Type B pancreatic cell (in vitro differentiated cells): ENCODE data around the gene TPST2. TPM values are rescaled to one million over a fixed set of nuclear protein-coding genes. Genes with fewer than 3 reads are reported as not detected.

ENCODE experiments used
- DNase-seq: peaks from one replicate; pipeline ENCODE4 v3.0.0; 2021; ENCODE audit warnings: mixed read lengths; ENCODE audit not compliant: unreplicated experiment; ENCODE audit errors: extremely low spot score
- H3K27ac Mint-ChIP-seq: 2 replicates; pipeline ENCODE4 v1.8.0; 2021; ENCODE audit warnings: mild to moderate bottlenecking, mixed read lengths
- H3K27me3 Mint-ChIP-seq: 2 replicates; pipeline ENCODE4 v1.8.0; 2021; ENCODE audit warnings: mixed read lengths
- H3K36me3 Mint-ChIP-seq: 2 replicates; pipeline ENCODE4 v1.8.0; 2021; ENCODE audit warnings: mixed read lengths
- H3K4me1 Mint-ChIP-seq: one replicate; pipeline ENCODE4 v1.8.0; 2021; ENCODE audit warnings: mixed read lengths; ENCODE audit not compliant: unreplicated experiment
- H3K4me3 Mint-ChIP-seq: 2 replicates; pipeline ENCODE4 v1.8.0; 2021; ENCODE audit warnings: mild to moderate bottlenecking, mixed read lengths
- H3K9me3 Mint-ChIP-seq: 2 replicates; pipeline ENCODE4 v1.8.0; 2021; ENCODE audit warnings: mixed read lengths
- CTCF ChIP-seq: fragments of 200-600 bp; sonication (generic); conservative IDR thresholded peaks from 2 replicates; pipeline ENCODE4 v1.5.0; 2021; ENCODE audit warnings: antibody characterized with exemption, mild to moderate bottlenecking
- total RNA-seq: library from RNA; stranded (reverse); gene quantifications from 2 replicates; pipeline ENCODE4 v1.2.1, GENCODE V29; 2021; ENCODE audit warnings: low replicate concordance

TPST2 gene
- total RNA-seq, 1 donor from 2014 or later = 15.7 TPM

GRCh38 chr22:26570864-26571525 is 18.9 kb downstream of the TPST2 start:
- H3K4me1 Mint-ChIP-seq = peaks cover 21% of the 10 kb centered on the region
- H3K27ac Mint-ChIP-seq = peak overlapping the region; percentile 79
- peak overlapping the region; percentile 16 for H3K4me3 Mint-ChIP-seq
- H3K9me3 Mint-ChIP-seq = no peaks in the 10 kb centered on the region
- no peak for TF ChIP-seq CTCF
- peaks cover 4% of the 10 kb centered on the region for H3K36me3 Mint-ChIP-seq
- H3K27me3 Mint-ChIP-seq = no peaks in the 10 kb centered on the region
- no peak for DNase-seq

- Mint-ChIP-seq H3K4me3 (peak overlapping the region; percentile 44), H3K27ac (peak overlapping the region; percentile 79), H3K4me1 (peaks cover 21% of the 10 kb centered on the region), H3K27me3 (no peaks in the 10 kb centered on the region), H3K36me3 (peaks cover 1% of the 10 kb centered on the region), H3K9me3 (no peaks in the 10 kb centered on the region)
- no peak for TF ChIP-seq CTCF
- no peak for DNase-seq
Observed at GRCh38 chr22:26570115-26570514, 19.8 kb downstream of the TPST2 start.

GRCh38 chr22:26568207-26568706 is 21.7 kb downstream of the TPST2 start:
- H3K4me1 Mint-ChIP-seq = peaks cover 21% of the 10 kb centered on the region
- peak overlapping the region; percentile 77 for H3K4me3 Mint-ChIP-seq
- no peak for DNase-seq
- TF ChIP-seq CTCF = no peak
- H3K9me3 Mint-ChIP-seq = no peaks in the 10 kb centered on the region
- peak overlapping the region; percentile 99 for H3K27ac Mint-ChIP-seq
- H3K36me3 Mint-ChIP-seq = no peaks in the 10 kb centered on the region
- H3K27me3 Mint-ChIP-seq = no peaks in the 10 kb centered on the region

- H3K9me3 Mint-ChIP-seq = no peaks in the 10 kb centered on the region
- peak overlapping the region; percentile 77 for H3K4me3 Mint-ChIP-seq
- no peaks in the 10 kb centered on the region for H3K27me3 Mint-ChIP-seq
- H3K4me1 Mint-ChIP-seq = peaks cover 21% of the 10 kb centered on the region
- no peak for DNase-seq
- no peak for TF ChIP-seq CTCF
- no peaks in the 10 kb centered on the region for H3K36me3 Mint-ChIP-seq
- H3K27ac Mint-ChIP-seq = peak overlapping the region; percentile 99
Observed at GRCh38 chr22:26567610-26568009, 22.3 kb downstream of the TPST2 start.

GRCh38 chr22:26566994-26567393 is 22.9 kb downstream of the TPST2 start:
- no peak for TF ChIP-seq CTCF
- Mint-ChIP-seq H3K9me3 (no peaks in the 10 kb centered on the region), H3K27me3 (no peaks in the 10 kb centered on the region), H3K4me1 (peaks cover 21% of the 10 kb centered on the region), H3K27ac (peak overlapping the region; percentile 33), H3K36me3 (no peaks in the 10 kb centered on the region), H3K4me3 (no peak overlapping the region)
- no peak for DNase-seq
